ENCODE data around the gene ATP6V0A1.

Gene ATP6V0A1

GRCh38 chr17:42563950-42564349, 105.3 kb downstream of the ATP6V0A1 start:
- DNase-seq, result no peak

- no peak for DNase-seq
Measured at GRCh38 chr17:42564815-42565522, 106.3 kb downstream of the ATP6V0A1 start.

- DNase-seq, result no peak
Measured at GRCh38 chr17:42565523-42566214, 107.0 kb downstream of the ATP6V0A1 start.

- DNase-seq, result no peak
Measured at GRCh38 chr17:42566215-42566882, 107.7 kb downstream of the ATP6V0A1 start.

- DNase-seq, result peak; percentile 61
Measured at GRCh38 chr17:42566883-42567573, 108.3 kb downstream of the ATP6V0A1 start, which contains the start of gene MLX. Gene MLX (plus strand): TSS chr17:42567100. CDS start chr17:42567125, 25 bp downstream.

GRCh38 chr17:42568341-42569111, 109.8 kb downstream of the ATP6V0A1 start:
- DNase-seq, result no peak

- DNase-seq, result no peak
Measured at GRCh38 chr17:42571435-42572225, 113.0 kb downstream of the ATP6V0A1 start.

Data from NCI-H1417 treated with DMSO at 0.1 percent for 48 hours (cell line).